ENCODE results near the gene PPIE.
"Not testable (repeated sequence)": the region's sequence is repeated elsewhere in the genome, so short reads cannot be mapped to it uniquely, and the experiment has no call there.

Gene PPIE

DNA sequence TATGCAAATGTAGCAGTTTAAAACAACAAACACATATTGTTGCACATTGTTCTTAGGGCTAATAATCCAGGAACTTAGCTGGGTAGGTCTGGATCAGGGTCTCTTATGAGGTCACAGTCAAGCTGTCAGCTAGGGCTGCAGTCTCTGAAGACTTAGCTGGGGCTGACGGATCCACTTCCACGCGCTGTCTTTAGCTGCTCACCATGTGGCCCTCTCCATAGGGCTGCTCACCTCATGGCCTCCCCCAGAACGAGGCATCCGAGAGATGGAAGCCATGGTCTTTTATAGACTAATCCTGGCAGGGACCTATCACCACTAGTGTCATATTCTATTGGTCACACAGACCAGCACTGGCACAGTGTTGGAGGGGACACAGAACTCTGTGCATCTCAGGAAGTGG, 41.1 kb downstream of the PPIE start:
- no peak for DNase-seq

DNA sequence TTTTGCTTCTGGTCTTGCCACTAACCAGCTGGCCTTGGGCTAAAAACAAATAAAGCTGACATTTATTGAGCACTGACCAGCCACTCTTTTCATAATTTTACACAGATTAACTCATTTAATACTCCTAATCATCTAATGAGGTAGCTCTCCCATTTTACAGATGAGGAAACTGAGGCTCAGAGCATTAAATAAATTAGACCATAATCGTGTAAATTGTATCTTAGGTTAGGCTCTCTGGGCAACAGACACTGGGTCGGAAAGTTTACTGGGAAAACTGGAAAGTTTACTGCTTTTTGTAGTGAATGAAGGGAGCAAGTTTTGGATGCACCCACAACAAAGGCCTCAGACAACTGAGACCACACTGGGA, 42.6 kb downstream of the PPIE start:
- no peak for DNase-seq

DNA sequence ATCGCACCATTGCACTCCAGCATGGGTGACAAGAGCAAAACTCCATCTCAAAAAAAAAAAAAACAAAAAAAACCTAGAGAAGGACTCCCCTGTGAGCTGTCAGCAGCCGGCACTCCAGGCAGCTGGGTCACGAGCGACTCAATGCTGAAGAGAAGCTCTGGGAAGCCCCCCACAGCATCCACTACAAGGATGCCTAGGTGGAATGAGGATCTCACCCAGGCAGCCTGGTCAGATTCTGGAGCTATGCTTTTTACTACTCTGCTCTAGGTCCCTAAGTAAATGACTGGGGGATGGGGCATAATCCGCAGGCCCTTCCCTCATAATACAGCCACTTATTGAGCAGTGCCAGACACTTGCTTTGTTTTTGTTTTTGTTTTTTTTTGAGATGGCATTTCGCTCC, 43.4 kb downstream of the PPIE start:
- DNase-seq: no peak

DNA sequence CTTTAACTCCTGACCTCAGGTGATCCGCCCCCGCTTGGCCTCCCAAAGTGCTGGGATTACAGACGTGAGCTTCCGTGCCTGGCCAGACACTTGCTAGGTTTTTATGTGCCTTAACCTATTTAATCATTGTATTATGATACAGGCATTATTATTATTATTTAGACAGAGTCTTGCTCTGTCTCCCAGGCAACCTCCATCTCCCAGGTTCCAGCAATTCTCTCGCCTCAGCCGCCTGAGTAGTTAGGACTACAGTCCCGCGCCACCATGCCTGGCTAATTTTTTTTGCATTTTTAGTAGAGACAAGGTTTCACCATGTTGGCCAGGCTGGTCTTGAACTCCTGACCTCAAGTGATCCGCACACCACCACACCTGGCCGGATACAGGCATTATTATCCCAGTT, 44.0 kb downstream of the PPIE start:
- DNase-seq: not testable (repeated sequence)

DNA sequence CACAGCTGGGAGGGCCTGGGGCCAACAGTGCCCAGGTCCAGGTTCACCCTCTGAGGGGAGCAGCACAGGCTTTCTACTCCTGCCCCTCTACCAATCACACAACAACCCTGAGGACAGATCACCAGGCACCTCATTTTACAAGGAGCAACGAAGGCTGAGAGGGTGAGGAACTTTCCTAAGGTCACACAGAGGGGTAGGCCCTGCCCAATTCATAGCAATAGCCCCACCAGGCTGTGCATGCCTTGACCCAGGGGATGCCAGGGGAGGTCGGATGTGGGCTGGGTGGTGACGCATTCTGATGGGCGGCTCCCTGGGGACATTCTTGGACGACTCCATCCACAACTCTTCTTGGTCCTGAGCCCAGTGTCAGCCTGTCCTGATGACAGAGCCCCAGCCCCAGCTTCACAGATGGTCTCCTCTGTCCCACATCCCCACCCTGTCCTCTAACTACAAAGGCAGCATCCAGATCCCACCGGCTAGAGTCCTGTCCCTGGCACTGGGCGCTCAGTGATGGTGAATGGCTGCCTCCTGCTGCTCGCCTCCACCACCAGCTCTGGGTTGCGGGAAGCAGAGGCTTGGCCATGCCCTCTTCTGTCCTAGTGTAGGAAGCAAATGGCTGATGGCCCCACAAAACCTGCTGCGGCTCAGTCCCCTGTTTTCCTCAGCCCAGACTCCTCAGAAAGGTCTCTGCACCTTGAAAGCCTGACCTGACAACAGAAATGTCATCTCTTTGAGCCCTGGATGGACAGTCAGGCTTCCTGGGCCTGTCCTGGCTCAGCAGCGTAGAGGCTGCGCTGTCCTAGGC, 47.8 kb downstream of the PPIE start:
- not testable (repeated sequence) for DNase-seq

DNA sequence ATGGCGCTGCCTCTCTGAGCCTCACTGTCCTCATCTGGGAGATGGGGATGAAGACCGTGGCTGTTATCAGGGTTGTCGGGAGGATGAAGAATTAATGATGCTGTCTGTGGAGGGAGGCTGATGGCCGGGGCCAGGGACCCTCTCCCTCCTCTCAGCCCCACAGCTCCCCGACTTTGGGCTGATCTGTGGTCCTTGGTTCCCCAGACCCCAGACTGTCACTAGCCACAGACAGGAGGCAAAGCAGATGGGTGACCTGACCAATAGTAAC, 48.4 kb downstream of the PPIE start:
- not testable (repeated sequence) for DNase-seq

DNA sequence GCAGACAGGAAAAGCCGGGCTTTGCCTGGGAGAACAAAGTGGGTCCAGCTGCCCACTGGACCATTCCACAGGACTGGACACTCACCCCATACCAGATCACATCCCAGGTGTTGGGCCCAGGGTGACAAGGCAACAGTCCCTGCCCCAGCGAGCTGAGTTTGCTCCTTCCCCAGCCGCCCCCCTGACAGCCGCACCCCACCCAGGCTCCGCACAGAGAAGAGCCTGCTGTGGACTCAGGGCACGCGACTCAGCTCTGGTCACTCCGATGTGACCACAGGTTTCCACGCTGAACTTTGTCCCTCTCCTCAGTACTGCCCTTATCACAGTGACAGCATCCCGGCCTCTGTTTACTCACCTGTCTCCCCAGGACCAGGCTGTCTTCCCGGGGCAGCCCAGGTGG, 48.8 kb downstream of the PPIE start:
- no peak for DNase-seq

DNA sequence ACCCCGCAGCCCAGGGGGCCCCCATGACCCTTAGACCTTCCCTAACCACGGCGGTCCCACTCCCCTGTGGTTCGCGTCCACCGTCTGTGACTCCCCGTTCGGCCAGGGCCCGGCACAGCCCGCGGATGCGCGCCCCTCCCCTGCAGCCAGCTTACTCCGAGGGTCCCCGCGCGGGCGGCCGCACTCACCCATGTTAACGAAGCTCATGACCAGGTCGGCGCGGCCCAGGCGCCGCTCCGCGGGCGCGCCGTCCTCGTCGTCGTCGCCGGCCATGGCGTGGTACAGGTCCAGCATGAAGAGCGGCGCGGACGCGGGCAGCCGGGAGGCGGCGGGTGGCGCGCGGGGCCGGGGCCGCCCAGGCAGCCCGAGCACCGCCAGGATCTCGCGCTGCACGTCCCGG, 49.3 kb downstream of the PPIE start:
- DNase-seq: not testable (repeated sequence)

DNA sequence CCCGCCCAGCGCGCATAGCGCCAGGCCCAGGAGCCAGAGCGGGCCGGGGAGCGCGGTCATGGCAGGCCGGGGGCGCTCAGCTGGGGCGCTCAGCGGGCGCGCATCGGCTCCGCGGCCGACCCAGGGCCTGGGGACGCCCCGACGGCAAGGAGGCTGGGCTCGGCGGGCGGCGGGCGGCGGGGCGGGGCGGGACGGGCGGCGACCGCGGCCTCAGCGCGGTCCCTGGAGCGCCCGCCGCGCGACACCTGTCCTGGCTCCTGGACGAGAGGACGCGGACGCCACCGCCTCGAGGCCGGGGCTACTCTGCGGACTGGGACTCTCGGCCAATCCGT, 49.7 kb downstream of the PPIE start:
- no peak for DNase-seq

DNA sequence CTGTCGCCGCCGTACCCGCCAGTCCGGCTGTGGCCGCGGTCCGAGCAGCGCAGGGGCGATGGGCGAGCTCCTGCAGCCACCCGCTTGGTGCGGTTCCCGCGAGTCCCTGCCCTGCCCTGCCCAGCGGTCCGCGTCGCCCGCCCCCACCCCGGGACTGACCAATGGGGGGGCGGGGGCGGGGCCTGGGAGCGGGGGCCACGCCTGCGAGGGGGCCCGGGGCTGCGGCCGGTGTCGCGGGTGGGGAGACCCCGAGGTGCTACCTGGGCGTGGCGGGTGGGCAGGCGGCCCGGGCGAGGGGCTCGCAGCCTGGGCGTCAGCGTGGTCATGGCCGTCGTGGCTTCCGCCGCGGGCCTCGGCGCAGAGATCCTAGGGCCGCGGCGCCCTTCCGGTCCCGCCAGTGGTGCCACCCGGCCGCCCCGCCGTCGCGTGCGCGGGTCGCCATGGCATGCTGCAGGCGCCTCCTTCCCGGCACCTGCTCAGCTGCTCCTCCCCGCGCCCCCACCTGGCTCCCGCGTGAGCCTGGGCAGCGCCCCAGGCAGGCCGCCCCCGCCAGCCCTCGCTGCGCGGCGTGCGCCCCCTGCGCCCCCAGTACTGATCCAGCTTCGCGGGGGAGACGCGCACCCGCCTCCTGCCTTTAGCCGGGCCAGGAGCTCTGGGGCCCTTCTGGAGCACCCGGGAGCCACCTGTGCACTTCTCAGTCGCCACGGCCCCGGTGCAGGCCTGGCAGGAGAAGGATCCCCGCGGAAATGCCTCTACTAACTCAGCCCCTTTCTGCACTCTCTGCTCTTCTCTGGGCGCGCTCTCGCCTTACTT, 50.3 kb downstream of the PPIE start, which contains the start of gene BMP8B:
Gene BMP8B (minus strand): TSS at position 108 of the 813 bp plus-strand sequence. CDS start 380 bp downstream, outside the sequence.
- DNase-seq: peak; percentile 52

DNA sequence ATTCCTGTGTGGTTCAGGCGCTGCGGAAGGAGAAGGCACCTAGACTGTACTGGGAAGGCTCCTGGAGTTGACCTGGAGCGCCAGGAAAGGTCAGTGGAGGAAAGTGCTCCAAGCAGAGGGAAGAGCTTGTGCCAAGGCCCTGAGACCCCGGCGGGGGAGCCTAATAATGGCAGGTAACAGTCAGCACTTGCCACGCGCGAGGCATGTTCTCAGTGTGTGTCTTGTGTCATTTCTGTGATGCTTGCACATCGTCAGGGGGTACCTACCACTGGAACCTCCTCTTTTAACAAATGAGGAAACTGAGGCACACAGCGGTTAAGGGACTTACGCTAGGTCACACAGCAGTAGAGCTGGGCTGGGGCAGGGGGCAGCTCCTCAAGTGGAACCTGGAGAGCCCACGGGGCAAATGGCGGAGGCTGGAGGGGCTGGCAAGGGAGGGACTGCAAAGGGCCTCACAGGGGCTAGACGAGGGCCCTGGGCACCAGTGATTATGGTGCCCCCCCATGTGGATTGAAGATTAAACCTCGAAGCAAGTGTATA, 51.0 kb downstream of the PPIE start:
- DNase-seq: no peak

DNA sequence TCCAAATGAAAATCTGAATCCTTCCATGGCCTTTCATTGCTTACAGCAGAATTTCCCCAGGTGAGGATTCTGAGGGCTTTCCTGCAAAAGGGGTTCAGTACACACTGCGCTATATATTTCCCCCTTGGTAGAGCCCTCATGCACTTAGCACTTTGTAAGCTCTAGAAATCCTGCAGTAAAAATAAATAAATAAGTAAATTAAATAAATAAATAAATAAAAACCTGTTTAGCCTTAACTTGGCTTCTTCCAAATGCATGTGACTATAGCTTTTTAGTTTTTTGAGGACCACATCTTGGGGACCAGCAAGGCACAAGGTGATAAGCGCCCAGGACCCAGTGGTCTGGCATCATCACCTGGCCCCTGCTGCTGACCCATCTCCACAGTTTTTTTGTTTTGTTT, 53.2 kb downstream of the PPIE start:
- DNase-seq: no peak

DNA sequence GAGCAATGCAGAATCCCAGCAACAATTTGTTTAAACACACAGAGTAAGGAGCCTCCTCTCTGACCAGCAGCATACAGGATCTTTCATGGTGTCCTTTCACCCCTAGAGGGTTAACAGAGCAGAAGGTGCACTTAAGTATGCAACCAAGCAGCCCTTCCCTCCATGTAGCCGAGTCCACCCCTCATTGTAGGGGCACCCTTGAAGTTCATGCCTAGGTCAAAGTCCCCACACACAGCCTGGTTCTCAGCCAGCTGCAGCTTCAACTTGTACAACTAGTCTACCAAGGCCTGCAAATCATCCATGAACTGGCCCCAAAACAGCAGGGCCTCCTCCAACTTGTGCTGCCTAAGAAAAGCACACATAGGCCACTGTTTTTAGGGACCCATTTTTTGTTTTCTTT, 57.0 kb downstream of the PPIE start:
- DNase-seq: no peak

DNA sequence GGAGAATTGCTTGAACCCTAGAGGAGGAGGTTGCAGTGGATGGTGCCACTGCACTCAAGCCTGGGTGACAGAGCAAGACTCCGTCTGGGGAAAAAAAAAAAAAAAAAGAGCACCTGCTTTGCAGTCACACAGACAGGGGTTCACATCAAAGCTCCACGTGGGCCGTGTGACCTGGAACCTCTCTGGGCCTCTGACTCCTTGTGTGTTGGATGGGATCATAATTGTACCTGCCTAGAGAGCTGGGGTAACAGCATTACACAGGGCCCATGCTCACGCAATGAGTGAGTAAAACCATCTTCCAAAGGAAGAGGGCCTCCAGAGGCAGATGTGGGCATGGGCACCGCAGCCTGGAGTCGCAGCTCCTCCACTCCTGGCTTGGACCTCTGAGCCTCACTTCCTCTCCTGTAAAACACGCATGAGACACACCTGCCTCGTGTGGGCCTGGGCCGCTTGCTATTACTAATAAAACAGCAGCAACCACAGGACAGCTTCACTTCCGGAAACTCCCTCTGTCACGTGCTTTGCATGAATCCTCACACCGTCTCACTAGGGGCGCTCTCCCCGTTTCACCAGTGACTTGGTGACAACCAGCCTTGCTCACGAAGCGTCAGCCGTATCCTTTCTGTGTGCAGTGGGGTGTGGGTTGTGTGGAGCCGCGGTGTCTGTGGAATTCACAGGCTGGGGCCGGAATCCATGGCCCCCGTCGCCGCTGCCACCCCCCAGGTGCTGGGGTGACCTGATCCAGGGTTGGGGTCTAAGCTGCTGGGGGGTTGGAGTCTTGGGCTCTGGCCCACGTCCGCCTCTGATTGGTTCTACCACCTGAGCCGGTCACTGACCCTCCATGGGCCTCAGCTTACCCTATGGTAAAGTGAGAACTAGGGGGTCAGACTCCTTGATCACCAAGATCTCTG, 60.4 kb downstream of the PPIE start:
- DNase-seq: peak; percentile 92

DNA sequence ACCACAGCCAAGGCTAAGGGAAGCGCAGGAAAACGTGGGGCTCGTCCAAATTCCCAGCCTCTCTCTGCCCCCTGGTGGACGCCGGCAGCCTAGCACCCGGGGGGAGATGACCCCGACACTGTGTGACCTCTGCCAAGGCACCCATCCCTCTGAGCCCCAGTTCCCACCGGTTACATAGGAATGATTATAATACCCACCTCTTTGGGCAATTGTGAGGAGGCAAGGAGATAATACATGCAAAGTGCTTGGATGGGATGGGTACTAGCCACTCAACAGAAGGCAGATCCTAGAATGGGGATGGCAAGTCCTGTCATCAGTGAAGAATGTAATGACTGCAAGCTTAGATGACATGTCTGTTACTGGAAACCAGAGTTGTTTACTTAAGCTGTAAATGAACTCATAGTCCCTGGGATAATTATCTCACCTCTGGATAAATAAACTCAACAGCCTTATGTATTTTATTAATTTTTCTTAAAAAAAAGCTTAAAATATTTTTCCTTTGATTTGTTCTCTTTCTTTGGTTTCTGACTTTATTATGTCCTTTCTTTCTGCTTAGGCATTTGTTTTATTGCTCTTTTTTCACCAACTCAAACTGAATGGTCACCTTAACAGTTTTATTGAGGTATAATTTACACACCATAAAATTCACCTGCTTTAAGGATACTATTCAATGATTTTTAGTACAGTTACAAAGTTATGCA, 61.2 kb downstream of the PPIE start:
- DNase-seq: peak; percentile 59

DNA sequence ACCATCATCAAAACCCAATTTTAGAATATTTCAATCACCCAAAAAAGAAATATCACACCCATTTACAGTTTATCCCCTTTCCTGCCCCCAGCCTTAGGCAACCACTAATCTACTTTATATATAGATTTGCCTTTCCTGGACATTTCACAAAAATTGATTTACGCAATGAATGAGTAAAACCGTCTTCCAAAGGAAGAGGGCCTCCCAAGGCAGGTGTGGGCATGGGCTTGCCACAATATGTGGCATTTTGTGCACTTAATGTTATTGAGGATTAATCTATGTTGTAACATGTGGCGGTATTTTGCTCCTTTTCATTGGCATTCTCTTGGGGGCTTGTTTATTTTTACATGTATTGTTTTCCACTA, 61.8 kb downstream of the PPIE start:
- no peak for DNase-seq

DNA sequence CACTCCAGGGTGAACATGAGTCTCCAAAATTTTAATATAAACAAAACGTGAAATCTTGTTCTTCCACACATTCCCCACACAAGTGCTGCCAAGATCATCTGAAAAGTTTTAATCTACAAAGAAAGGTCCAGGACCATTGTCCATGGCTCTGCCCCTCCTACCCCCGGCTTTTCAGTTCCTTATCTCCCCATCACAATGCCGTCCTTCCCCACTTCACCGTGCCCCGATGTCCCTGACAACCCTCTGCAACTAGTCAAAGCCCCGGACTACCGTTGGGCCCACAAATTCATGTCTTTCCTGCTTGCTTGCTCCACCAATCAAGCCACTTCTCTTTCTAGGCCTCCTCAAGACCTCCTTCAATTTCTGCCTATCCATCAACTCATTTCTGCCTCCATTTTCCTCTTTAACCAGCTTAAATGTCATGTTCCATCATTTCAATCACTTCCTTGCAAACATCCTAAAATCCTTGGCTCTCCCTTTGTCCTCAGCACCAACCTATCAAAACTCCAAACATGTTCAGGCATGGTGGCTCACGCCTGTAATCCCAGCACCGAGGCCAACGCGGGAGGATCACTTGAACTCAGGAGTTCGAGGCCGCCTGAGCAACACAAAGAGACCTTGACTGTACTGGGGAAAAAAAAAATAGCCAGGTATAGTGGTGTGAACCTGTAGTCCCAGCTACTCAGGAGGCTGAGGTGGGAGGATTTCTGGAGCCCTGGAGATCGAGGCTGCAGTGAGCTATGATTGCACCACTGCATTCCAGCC, 64.0 kb downstream of the PPIE start:
- no peak for DNase-seq

DNA sequence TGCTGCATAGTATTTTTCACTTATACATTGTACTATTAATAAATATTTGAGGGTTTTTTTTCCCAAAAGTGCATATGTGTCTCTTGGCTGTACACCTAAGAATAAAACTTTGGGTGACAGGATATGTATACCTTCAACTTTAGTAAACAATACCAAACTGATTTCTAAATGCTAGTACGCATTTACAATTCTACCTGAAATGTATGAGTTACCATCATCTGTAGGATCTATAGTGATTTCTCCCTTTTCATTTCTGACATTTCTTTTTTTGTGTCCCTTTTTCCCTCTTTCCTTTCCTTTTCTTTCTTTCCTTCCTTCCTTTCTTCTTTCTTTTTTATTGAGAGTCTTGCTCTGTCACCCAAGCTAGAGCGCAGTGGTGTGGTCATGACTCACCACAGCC, 66.7 kb downstream of the PPIE start:
- DNase-seq: no peak

DNA sequence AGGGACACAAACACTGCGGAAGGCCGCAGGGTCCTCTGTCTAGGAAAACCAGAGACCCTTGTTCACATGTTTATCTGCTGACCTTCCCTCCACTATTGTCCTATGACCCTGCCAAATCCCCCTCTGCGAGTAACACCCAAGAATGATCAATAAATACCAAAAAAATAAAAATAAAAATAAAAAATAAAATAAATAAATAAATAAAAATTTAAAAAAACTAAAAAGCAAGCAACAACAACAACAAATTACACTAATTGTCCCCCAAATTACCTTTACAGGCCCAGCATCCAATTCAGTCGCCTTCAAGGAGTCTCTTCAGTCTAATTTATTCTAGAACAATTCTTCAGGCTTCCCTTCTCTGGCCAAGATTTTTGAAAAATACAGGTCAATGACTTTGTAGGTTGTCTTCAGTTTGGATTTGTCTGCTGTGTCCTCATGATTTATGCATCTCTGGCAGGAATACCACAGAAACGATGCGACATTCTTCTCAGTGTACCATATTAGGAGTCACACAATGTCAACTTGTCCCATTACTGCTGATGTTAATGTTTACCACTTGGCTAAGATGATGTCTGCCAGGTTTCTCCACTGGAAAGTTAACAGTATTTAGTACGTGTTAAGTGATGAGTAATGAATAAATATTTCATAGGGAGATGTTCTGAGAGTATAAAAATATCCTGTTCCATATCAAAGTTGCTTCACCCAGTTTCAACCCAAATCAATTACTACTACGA, 70.3 kb downstream of the PPIE start:
- DNase-seq: no peak

DNA sequence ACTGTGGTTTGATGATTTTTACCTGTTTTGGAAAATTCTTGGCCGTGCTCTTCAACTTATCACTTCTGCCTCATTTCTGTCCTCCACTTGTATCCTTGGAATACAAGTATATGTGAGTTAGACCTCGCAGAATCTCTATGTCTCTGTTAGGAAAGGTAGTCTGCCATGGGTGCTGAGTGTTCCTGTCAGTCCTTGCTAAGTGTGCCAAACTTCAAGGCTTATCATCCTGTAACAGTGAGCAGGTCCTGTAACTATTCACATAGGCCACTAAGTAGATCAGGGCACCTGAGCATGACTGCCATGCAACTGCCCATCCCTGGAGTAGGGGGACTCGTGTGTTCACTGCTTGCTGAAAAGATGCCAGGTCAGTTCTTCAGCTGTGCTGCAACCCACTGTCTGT, 74.2 kb downstream of the PPIE start:
- DNase-seq: no peak

All from CD4-positive, alpha-beta T cell treated with Interferon gamma for 1 hour (primary cell).